Stimulated activated CD4-positive, alpha-beta T cell treated with anti-CD3 and anti-CD28 coated beads, Interleukin-12 subunit alpha, Interleukin-12 subunit beta, amount 100 ng/mL, for 48 hours (primary cell): ENCODE data around the gene ZNF385C.
A peak's percentile ranks its signal among the peaks of the same experiment; 100 is the strongest.

Experiments
- DNase-seq, 3 donors: peaks; one replicate each; pipeline ENCODE4 v3.0.0-alpha.2; 2020; ENCODE audit warnings: low read depth in 2 of 3, low spot score in 1 of 3

Gene ZNF385C

GRCh38 chr17:42125565-42125964 is 27.3 kb upstream of the ZNF385C start:
- DNase-seq: no peak

DNA sequence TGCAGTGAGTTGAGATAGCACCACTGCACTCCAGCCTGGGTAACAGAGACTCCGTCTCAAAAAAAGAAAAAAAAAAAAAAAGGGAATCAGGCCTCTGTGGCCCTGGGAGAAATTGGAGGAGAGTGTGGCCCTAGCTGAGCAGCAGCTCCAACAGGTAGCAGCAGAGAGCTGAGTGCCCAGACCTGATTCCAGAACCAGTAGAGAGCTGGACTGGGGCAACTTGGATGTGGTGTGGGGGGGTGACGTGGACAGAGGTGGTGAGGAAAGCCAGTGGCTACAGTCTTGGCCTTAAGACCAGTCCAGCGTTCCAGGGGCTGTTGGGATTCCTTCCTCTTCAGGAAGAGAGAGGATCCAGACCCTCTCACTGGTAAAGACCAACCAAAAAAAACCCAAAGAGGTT is 26.0 kb upstream of the ZNF385C start:
- DNase-seq: no peak

DNA sequence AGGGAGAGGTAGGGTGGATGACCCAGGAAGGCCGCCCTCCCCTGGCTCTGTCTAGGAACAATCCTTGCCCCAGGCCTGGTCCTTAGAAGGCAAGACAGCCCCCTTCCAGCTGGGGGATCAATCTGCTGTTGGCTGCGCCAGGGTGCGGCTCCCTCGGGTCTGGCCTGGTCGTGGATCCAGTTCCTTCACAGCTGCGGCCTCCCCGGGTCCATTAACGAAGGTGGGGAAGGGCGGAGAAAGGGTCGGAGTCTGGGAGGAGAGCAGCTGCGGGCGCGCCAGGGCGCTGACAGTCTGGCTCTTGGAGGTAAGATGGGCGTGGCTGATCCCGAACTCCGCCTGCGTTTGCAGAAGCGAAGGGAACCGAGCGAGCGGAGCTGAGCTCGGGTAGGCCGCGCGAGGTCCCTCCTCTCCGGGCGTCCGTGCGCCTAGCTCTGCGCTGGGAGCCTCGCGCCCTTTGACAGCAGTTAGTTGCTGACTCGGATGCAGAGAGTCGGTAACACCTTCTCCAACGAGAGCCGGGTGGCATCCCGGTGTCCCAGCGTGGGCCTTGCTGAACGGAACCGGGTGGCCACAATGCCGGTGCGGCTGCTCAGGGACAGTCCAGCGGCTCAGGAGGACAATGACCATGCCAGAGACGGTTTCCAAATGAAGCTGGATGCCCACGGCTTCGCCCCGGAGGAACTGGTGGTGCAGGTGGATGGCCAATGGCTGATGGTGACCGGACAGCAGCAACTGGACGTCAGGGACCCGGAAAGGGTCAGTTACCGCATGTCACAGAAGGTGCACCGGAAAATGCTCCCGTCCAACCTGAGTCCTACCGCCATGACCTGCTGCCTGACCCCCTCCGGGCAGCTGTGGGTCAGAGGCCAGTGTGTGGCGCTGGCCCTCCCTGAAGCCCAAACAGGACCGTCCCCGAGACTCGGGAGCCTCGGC is 24.4 kb upstream of the ZNF385C start, which contains the start of gene HSPB9:
TSS of gene HSPB9 (plus strand) at position 434 of the 933 bp plus-strand sequence. CDS start at position 481, 47 bp downstream.
- no peak for DNase-seq

GRCh38 chr17:42120770-42121769 is 22.8 kb upstream of the ZNF385C start, which contains the start of gene KAT2A:
TSS of gene KAT2A (minus strand) at chr17:42121367. CDS start at chr17:42121304, 63 bp downstream.
- peak; percentile 56 to 72 (median 59) for DNase-seq

DNA sequence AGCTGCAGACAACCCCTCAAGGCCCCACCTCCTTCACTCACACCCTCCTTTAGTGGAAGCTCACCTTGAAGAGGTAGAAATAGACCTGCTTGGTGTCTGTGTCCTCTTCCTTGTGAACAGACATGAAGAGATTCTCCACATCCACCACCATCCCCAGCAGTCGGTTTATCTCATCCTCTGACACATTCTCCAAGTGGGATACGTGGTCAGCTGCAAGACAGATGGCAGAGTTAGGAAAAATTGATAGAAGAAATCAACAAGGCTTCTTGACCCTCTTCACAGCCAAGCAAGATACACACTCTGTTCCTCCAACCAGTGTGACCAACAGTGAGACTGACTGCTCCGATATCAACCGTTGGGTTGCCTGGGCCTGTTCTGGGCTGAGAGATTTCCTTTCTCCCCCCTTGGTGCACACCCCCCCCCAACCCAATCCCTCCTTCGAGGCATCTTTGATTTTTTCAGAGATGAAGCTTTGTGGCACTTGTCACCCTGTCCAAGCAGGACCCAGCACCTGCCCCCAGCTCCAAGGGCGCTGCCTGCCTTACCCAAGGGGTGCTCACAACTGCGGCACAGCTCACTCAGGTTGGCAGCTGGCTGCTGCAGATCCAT is 22.0 kb upstream of the ZNF385C start:
- DNase-seq: no peak

DNA sequence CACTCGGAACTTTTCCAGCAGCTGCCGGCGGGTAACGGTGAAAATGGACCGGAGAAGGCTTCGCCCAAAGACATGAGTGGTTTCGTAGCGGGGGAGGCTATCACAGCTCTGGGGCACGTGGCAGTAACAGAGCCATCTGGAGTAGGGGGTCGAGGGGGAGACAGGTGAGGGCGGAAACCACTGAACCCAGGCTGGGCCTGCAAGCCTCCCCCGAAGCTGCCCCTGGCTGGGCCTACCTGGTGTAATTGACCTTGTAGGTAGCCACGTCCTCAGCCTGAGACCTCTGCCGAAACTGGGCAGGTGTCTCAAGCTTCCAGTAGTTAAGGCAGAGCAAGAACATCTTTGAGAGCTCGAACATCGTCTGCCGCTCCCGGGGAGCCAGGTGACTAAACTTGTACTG is 21.0 kb upstream of the ZNF385C start:
- DNase-seq: no peak

GRCh38 chr17:42118545-42118944 is 20.3 kb upstream of the ZNF385C start:
- peak in 1 of 3 donors; percentile 30 for DNase-seq

DNA sequence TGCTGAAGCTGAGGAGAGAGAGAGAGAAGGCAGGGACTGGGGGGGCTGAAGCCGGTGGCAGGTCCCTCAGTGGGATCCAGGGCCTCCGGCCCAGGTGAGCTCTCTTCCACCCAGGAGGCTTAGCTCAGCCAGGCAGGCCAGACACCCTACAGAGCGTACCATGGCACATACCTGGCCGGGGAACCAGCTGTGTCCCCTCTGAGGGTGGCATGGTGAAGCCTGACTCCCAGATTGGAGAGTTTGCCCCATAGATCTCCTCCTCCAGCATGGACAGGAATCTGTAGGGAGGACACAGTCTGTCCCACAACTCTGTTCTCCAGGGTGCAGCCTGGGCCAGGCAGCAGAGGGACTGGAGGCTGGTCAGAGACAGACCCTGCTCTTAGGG is 19.8 kb upstream of the ZNF385C start:
- no peak for DNase-seq

GRCh38 chr17:42117397-42118125 is 19.3 kb upstream of the ZNF385C start:
- no peak for DNase-seq

- DNase-seq: peak; percentile 65 to 81 (median 68)
These were observed 18.6 kb upstream of the ZNF385C start for GRCh38 chr17:42116705-42117396.

DNA sequence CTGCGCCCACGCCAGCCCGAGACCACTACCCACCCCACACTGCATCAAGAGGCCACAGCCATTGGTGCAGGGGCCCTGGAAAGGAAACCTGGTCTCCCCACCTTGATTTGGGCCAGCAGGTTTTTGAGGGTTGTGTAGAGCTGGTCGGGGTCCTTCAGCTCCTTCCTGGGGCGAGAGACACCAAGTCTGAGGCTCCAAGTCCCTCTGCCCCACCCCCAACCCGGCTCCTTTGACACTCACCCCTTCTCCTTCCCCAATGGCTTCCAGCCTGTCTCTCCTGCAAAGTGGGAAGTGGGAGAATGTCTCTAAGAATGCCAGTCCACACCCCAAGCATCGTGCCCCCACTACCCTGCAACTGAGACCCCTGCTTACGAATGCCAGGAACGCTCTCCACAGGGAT is 15.8 kb upstream of the ZNF385C start:
- DNase-seq: no peak

DNA sequence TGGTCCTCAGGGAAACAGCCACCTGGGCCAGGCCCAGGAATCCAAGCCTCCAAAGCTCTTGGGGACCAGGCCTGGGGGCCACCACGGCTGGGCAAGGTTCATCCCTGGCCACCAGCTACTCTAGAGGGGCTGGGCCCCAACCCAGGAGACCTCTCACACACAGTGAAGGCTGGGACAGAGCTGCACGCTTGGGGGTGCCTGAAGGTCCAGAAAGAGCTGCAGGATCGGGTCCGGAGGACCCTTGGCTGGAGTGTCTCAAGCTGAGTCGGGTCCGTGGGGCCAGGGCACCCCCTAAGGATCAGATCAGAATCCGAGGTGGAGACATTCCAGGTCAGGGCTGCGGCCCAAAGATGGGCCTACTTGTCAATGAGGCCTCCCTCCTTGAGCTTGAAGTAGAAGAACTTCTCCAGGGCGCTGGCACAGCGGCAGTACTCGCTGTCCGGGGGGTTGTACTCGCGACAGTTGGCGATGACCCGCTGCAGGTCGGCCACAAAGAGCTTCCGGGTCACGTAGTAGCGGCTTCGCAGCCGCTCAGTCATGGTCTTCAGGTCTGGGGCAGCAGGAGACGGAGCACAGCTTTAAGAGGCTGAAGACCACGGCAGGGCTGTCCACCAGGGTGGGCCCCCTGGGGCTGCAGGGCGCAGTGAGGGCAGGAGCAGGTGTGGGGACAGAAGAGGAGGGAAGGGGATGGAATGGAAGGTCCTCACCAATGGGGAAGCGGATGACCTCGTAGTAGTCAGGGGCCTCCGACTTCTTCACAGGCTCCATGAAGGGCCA is 15.2 kb upstream of the ZNF385C start:
- no peak for DNase-seq

GRCh38 chr17:42112552-42113176 is 14.4 kb upstream of the ZNF385C start, which contains the start of gene DHX58:
TSS of gene DHX58 (minus strand) at chr17:42112714. CDS start at chr17:42111892, 822 bp downstream.
- peak; percentile 66 to 73 (median 68) for DNase-seq

- peak in 1 of 3 donors; percentile 23 for DNase-seq
These were observed 13.7 kb upstream of the ZNF385C start for GRCh38 chr17:42111871-42112551.

DNA sequence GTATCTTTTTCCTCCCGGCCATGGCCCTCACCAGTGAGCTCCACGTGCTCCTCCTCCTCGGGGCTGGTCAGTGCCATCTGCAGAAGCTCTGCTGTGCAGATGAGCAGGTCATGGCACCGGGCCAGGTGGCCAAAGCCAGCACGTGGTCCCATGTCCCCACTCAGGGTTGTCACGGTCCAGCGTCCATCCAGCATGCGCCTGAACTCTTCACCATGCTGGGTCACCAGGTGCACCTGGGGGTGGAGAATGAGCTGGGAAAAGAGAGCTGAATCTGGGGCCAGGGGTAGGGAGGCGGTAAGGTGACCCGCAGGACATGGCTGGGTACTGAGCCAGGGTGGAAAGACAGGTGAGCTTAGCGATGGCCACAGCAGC is 13.0 kb upstream of the ZNF385C start:
- DNase-seq: no peak

- no peak for DNase-seq
These were observed 12.3 kb upstream of the ZNF385C start for GRCh38 chr17:42110301-42111264.

- no peak for DNase-seq
These were observed 10.8 kb upstream of the ZNF385C start for GRCh38 chr17:42109086-42109485.
